WTC11 (cell line): ENCODE data around the gene SSX5. TPM values are rescaled to one million over a fixed set of nuclear protein-coding genes. Genes with fewer than 3 reads are reported as not detected.

Experiments used
- ATAC-seq: fragments of 200-7000 bp; cut with Tn5 transposase; 2 replicates; pipeline ENCODE4 v1.10.0; 2021; ENCODE audit warnings: mild to moderate bottlenecking, moderate library complexity
- CTCF ChIA-PET: fragments of 300-600 bp; sonication (Branson Sonifier 250); formaldehyde crosslinking; loops from one replicate; lab custom pipeline; 2021; ENCODE audit warnings: antibody characterized with exemption; lab: Charles Lee
- POLR2A ChIA-PET: fragments of 350-600 bp; sonication (Branson Sonifier 250); formaldehyde crosslinking; loops from one replicate; lab custom pipeline; 2021; ENCODE audit warnings: antibody characterized with exemption; lab: Charles Lee
- DNase-seq: peaks from one replicate; pipeline ENCODE4 v3.0.0; 2021; ENCODE audit warnings: low spot score
- H3K27ac Mint-ChIP-seq: 2 replicates; pipeline ENCODE4 v1.8.0; 2021; ENCODE audit warnings: mixed read lengths
- H3K27me3 Mint-ChIP-seq: 2 replicates; pipeline ENCODE4 v1.8.0; 2021; ENCODE audit warnings: low read depth, mild to moderate bottlenecking, moderate library complexity, mixed read lengths
- H3K36me3 Mint-ChIP-seq: 2 replicates; pipeline ENCODE4 v1.8.0; 2021; ENCODE audit warnings: mixed read lengths
- H3K4me1 Mint-ChIP-seq: 2 replicates; pipeline ENCODE4 v1.8.0; 2022; ENCODE audit warnings: mixed read lengths
- H3K4me3 Mint-ChIP-seq: 2 replicates; pipeline ENCODE4 v1.8.0; 2021; ENCODE audit warnings: mild to moderate bottlenecking, moderate library complexity, mixed read lengths
- H3K9me3 Mint-ChIP-seq: 2 replicates; pipeline ENCODE4 v1.8.0; 2021; ENCODE audit warnings: mixed read lengths
- ATF6 ChIP-seq: sonication (generic); formaldehyde crosslinking; IDR thresholded peaks from 2 replicates; pipeline ENCODE4 v1.8.1; 2023; ENCODE audit warnings: mild to moderate bottlenecking, missing genetic modification reagents
- CTCF ChIP-seq: fragments of 200-600 bp; IDR thresholded peaks from 2 replicates; pipeline ENCODE4 v1.8.0; 2022; ENCODE audit warnings: antibody characterized with exemption
- E2F1 ChIP-seq: sonication (generic); formaldehyde crosslinking; IDR thresholded peaks from 2 replicates; pipeline ENCODE4 v1.8.0; 2022; ENCODE audit warnings: mild to moderate bottlenecking, missing genetic modification reagents
- EMX1 ChIP-seq: fragments of 250-450 bp; sonication (Bioruptor Pico); IDR thresholded peaks from 2 replicates; pipeline ENCODE4 v1.8.0; 2021; ENCODE audit warnings: mild to moderate bottlenecking
- FOXJ3 ChIP-seq: sonication (generic); formaldehyde crosslinking; IDR thresholded peaks from 2 replicates; pipeline ENCODE4 v1.9.0; 2021; ENCODE audit warnings: missing genetic modification reagents, mild to moderate bottlenecking, borderline replicate concordance
- FOXK1 ChIP-seq: sonication (generic); formaldehyde crosslinking; IDR thresholded peaks from 2 replicates; pipeline ENCODE4 v1.8.0; 2022; ENCODE audit warnings: mild to moderate bottlenecking, moderate library complexity, missing genetic modification reagents
- FOXP4 ChIP-seq: sonication (generic); formaldehyde crosslinking; IDR thresholded peaks from 2 replicates; pipeline ENCODE4 v1.8.0; 2022; ENCODE audit warnings: mild to moderate bottlenecking, missing genetic modification reagents
- IRF1 ChIP-seq: sonication (generic); formaldehyde crosslinking; IDR thresholded peaks from 2 replicates; pipeline ENCODE4 v1.8.0; 2023; ENCODE audit warnings: missing genetic modification reagents
- IRF2 ChIP-seq: sonication (generic); formaldehyde crosslinking; IDR thresholded peaks from 2 replicates; pipeline ENCODE4 v1.8.0; 2022; ENCODE audit warnings: low read depth, missing genetic modification reagents, borderline replicate concordance
- MXD4 ChIP-seq: fragments of 250-450 bp; sonication (Bioruptor Pico); IDR thresholded peaks from 2 replicates; pipeline ENCODE4 v1.8.0; 2021; ENCODE audit warnings: mild to moderate bottlenecking, moderate library complexity, borderline replicate concordance
- MYBL2 ChIP-seq: sonication (generic); formaldehyde crosslinking; IDR thresholded peaks from 2 replicates; pipeline ENCODE4 v1.8.1; 2023; ENCODE audit warnings: mild to moderate bottlenecking, moderate library complexity, missing genetic modification reagents
- TEAD1 ChIP-seq: sonication (generic); formaldehyde crosslinking; IDR thresholded peaks from 2 replicates; pipeline ENCODE4 v1.8.0; 2022; ENCODE audit warnings: mild to moderate bottlenecking, missing genetic modification reagents
- TP53 ChIP-seq: sonication (generic); formaldehyde crosslinking; IDR thresholded peaks from 2 replicates; pipeline ENCODE4 v1.8.1; 2023; ENCODE audit warnings: mild to moderate bottlenecking, missing genetic modification reagents
- USF2 ChIP-seq: sonication (generic); formaldehyde crosslinking; IDR thresholded peaks from 2 replicates; pipeline ENCODE4 v1.8.1; 2023; ENCODE audit warnings: mild to moderate bottlenecking, missing genetic modification reagents, moderate library complexity
- ZNF317 ChIP-seq: sonication (generic); formaldehyde crosslinking; IDR thresholded peaks from 2 replicates; pipeline ENCODE4 v1.8.1; 2023; ENCODE audit warnings: low read depth, mild to moderate bottlenecking, moderate library complexity, missing genetic modification reagents, borderline replicate concordance
- ZNF396 ChIP-seq: fragments of 250-450 bp; sonication (Bioruptor Pico); IDR thresholded peaks from 2 replicates; pipeline ENCODE4 v1.8.0; 2021; ENCODE audit warnings: mild to moderate bottlenecking, moderate library complexity, borderline replicate concordance
- ZNF532 ChIP-seq: fragments of 250-450 bp; sonication (Bioruptor Pico); IDR thresholded peaks from 2 replicates; pipeline ENCODE4 v1.9.0; 2021; ENCODE audit warnings: mild to moderate bottlenecking, borderline replicate concordance
- total RNA-seq: library from RNA; stranded (reverse); gene quantifications from 3 replicates; pipeline ENCODE4 v1.2.3, GENCODE V29; 2021
- TF ChIP-seq, protein P1 (sequence below): sonication (generic); formaldehyde crosslinking; IDR thresholded peaks from 2 replicates; pipeline ENCODE4 v1.8.1; 2023; ENCODE audit warnings: mild to moderate bottlenecking, missing genetic modification reagents, borderline replicate concordance

Gene SSX5
- total RNA-seq, 1 experiment from 2014 or later: not detected

DNA sequence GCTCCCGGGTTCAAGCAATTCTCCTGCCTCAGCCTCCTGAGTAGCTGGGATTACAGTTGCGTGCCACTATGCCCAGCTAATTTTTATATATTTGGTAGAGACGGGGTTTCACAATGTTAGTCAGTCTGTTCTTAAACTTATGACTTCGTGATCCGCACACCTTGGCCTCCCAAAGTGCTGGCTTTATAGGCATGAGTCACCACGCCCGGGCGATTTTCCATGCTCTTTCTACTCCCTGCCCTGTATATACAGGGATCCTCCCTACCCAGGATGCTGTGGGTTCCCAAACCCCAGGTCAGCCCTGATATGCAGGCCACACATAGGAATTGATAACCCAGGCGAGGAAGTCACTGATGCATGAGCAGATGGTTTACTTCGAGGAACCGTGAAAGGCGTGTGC is 31.4 kb downstream of the SSX5 start:
- Mint-ChIP-seq H3K27ac (no peak overlapping the region), H3K9me3 (no peaks in the 10 kb centered on the region; the same call in 1 of the 2 replicates), H3K4me3 (no peak overlapping the region), H3K36me3 (no peaks in the 10 kb centered on the region), H3K4me1 (no peaks in the 10 kb centered on the region; the same call in 1 of the 2 replicates), H3K27me3 (peaks cover 3% of the 10 kb centered on the region)
- no peak for ATAC-seq
- DNase-seq: no peak
- TF ChIP-seq, protein P1, sequence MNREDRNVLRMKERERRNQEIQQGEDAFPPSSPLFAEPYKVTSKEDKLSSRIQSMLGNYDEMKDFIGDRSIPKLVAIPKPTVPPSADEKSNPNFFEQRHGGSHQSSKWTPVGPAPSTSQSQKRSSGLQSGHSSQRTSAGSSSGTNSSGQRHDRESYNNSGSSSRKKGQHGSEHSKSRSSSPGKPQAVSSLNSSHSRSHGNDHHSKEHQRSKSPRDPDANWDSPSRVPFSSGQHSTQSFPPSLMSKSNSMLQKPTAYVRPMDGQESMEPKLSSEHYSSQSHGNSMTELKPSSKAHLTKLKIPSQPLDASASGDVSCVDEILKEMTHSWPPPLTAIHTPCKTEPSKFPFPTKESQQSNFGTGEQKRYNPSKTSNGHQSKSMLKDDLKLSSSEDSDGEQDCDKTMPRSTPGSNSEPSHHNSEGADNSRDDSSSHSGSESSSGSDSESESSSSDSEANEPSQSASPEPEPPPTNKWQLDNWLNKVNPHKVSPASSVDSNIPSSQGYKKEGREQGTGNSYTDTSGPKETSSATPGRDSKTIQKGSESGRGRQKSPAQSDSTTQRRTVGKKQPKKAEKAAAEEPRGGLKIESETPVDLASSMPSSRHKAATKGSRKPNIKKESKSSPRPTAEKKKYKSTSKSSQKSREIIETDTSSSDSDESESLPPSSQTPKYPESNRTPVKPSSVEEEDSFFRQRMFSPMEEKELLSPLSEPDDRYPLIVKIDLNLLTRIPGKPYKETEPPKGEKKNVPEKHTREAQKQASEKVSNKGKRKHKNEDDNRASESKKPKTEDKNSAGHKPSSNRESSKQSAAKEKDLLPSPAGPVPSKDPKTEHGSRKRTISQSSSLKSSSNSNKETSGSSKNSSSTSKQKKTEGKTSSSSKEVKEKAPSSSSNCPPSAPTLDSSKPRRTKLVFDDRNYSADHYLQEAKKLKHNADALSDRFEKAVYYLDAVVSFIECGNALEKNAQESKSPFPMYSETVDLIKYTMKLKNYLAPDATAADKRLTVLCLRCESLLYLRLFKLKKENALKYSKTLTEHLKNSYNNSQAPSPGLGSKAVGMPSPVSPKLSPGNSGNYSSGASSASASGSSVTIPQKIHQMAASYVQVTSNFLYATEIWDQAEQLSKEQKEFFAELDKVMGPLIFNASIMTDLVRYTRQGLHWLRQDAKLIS (CRISPR knock-in tag): no peak
- no peak for TF ChIP-seq MXD4 (CRISPR knock-in tag)
- POLR2A ChIA-PET: no interaction called here
- CTCF ChIA-PET: no interaction called here

DNA sequence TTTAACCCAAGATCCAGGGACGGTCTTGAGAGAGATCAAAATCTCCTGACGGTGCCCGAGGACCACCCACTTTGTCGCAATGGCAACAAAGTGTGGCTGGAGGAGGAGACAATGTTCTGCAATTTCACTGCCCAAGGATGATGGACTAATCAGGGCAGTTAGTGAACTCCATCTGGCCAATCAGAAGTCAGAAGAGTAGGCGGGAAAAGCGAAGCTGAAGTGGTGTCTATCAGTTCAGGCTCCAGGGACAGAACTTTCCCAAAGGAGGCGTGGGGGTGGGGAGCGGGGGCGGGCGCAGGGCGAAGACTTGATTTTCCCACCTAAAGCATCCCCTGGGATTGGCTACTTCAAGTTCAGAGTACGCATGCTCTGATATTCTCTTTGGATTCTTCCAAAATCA is 40.6 kb downstream of the SSX5 start:
- CTCF ChIA-PET: no interaction called here
- TF ChIP-seq USF2 (CRISPR knock-in tag): no peak
- no peak for TF ChIP-seq CTCF
- no peak for TF ChIP-seq IRF1 (CRISPR knock-in tag)
- TF ChIP-seq ZNF317 (CRISPR knock-in tag): no peak
- no peak for TF ChIP-seq EMX1
- no peak for TF ChIP-seq TP53
- TF ChIP-seq ZNF396 (CRISPR knock-in tag): no peak
- TF ChIP-seq E2F1 (CRISPR knock-in tag): no peak
- TF ChIP-seq FOXJ3 (CRISPR knock-in tag): no peak
- no peak for TF ChIP-seq ZNF532
- no peak for TF ChIP-seq MYBL2 (CRISPR knock-in tag)
- TF ChIP-seq IRF2: no peak
- no peak for TF ChIP-seq ATF6 (CRISPR knock-in tag)
- no peak for TF ChIP-seq FOXP4
- no peak for TF ChIP-seq TEAD1 (CRISPR knock-in tag)
- TF ChIP-seq FOXK1 (CRISPR knock-in tag): no peak

More for the DNA sequence above, 40.6 kb downstream of the SSX5 start:
- no peaks in the 10 kb centered on the region for H3K4me1 Mint-ChIP-seq
- no peak overlapping the region for H3K27ac Mint-ChIP-seq
- no peak for ATAC-seq
- H3K27me3 Mint-ChIP-seq: no peaks in the 10 kb centered on the region; the same call in 1 of the 2 replicates
- no peaks in the 10 kb centered on the region for H3K36me3 Mint-ChIP-seq
- H3K4me3 Mint-ChIP-seq: no peak overlapping the region
- no peaks in the 10 kb centered on the region for H3K9me3 Mint-ChIP-seq
- POLR2A ChIA-PET: no interaction called here
- no peak for DNase-seq
